Measurements from ENCODE around the gene BEGAIN.

BEGAIN gene, protein sequence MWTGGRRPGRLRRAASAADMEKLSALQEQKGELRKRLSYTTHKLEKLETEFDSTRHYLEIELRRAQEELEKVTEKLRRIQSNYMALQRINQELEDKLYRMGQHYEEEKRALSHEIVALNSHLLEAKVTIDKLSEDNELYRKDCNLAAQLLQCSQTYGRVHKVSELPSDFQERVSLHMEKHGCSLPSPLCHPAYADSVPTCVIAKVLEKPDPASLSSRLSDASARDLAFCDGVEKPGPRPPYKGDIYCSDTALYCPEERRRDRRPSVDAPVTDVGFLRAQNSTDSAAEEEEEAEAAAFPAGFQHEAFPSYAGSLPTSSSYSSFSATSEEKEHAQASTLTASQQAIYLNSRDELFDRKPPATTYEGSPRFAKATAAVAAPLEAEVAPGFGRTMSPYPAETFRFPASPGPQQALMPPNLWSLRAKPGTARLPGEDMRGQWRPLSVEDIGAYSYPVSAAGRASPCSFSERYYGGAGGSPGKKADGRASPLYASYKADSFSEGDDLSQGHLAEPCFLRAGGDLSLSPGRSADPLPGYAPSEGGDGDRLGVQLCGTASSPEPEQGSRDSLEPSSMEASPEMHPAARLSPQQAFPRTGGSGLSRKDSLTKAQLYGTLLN

DNA sequence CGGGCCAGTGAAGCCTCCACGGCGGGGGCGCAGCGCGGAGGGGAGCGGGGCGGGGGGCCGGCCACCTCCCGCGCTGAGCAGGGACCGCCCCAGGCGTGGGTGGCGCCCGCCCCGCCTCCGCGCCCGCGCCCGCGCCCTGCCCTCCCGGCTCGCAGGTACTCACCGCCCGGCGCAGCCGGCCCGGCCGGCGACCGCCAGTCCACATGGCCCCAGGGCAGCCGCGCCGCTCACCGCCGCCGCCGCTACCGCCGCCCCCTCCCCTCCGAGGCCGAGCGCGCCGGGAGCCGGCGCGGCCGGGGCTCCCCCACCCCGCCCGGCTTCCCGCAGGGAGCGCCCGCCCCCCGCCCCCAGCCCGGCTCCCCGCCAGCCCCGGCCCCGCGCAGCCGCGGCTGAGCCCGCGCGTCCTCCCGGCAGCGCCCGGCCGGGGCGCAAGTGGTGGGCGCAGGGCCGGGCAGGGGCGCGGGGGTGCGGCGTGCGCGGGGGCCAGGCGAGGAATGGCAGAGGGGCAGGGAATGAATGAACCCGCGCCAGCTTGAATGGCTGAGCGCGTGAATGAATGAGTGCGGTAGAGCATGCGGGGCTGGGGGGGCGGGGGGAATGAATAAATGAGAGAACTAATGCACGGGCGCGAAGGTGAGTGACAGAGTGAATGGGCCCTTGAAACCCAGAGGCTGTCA is at the start of gene BEGAIN:
Gene BEGAIN, minus strand, starts transcription at position 332 of the 677 bp plus-strand sequence. Its CDS starts 127 bp downstream, at position 205.
- no peak for FAIRE-seq

DNA sequence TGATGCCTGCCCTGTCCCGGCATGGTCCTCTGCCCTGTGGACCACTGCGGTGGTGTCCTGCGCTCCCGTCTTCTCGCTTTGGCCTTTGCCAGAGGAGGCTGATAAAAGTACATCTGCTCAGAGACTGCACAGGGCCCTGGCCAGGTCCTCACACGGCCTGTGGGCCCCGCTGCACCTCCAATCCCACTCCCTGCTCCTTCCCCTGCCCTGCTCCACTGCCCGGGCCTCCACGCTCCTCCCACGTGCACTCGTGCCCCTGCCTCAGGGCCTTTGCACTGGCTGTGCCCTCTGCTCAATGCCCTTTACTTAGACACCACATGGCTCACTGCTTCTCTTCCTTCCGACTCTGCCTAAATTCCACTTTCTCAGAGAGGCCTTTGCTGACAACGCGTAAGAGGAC is 49.3 kb upstream of the BEGAIN start:
- FAIRE-seq, result no peak

DNA sequence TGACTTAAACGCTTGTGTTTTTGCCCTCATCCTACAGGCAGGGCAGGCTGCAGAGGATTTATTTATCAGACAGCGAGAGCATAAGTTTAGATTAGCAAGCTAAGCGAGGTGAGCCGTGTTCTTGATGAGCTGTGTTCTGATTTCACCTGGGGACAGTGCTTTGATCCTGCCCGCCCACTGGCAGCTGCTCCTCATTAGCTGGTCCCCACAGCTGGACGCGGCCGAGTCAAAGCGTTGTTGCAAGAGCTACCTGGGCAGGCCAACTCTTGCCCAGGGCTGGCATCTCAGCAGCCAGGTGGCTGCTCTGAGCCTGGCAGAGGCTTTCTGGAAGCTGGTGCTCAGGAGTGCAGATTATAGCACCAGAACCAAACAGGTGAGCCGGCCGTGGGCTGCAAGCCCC is 46.8 kb upstream of the BEGAIN start:
- no peak for FAIRE-seq

DNA sequence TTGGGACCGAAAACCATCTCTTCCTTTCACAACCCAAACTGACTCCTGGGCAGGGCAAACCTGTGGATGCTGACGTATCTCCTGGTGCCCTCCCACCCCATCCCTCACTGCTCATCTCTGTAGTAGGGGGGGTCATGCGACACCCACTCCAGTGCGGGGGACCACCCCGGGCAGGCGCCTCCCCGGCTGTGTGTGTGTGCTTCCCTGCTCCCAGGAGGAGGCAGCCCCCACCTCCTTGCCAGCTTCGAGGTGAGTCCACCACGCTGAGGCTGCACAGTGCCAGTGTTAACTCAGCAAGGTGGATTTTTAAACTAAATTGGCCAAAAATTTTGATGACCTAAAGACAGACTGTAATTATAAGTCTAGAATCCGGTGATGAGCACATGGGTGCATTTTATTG is 46.2 kb upstream of the BEGAIN start:
- FAIRE-seq, result no peak

DNA sequence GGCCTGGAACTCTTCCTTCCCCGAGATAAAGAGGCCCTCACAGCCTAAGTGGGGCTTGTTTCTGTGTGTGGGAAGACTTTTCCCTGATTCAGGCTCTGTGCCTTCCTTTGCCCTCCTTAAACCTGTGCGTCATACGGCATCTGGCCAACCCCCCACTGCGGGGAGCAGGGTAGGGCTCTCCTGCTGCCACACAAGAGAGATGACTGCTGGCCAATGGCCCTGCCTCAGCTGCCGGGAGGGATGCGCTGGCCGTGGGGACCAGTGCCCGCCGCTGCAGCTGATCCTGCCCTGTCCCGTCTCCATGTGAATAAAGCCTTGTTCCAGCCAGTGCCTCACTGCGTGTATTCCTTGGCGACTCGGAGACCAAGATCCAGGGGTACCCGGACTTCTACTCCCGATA is 42.5 kb upstream of the BEGAIN start:
- FAIRE-seq, result no peak

DNA sequence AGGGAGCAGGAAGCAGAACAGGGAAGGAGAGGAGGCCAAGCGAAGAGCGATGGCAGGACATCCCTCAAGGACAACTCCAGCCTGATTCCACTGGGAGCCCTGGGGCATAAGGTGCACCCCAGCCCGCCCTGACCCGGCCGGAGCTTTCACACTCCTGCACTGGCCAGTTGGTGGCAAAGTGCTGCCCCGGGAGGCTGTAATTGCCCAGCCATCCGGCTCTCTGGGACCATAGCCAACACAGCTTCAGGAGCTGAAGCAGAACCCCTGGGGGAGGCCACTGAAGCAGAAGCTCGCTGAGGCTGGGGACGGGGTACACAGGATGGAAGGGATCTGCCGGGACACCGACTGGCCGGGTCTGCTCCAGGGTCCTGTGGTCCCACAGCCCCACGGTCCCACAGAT is 41.9 kb upstream of the BEGAIN start:
- FAIRE-seq, result no peak

DNA sequence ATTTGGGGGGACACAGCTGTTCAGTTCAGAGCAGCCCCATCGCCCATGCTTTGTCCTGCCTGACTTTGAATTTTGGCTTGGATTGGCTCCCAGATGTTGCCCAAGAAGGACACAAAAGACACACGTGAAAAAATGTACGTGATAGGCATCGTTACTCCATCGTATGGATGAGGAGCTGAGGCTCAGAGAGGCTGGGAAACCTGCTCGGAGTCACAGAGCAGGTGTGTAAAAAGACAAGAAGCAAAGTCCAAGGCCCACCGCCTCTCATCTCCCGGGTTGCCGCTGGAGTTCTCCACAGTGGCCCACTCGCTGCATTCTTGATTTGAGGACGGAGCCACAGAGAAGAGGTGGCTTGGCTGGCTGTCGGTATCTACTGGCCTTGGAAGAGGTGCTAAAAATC is 41.0 kb upstream of the BEGAIN start:
- FAIRE-seq, result no peak

DNA sequence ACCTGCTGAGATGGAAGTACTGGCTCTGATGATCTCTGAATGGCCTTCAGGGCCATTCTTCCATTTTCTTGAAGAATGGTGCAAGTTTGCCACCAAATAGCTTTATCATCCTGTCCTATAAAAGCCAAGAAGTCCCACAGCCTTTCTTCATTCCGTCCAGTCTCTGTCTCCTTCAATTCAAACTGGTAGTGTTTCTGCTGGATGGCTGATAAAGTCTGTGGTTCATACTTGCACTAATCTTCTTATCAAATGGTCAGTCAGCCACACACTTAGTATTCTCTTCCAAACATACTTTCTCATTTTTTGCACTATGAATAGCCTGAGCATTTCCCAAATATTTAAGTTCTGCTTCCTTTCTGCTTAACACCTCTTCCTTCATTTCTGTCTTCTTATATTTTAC is 39.4 kb upstream of the BEGAIN start:
- FAIRE-seq, result no peak

DNA sequence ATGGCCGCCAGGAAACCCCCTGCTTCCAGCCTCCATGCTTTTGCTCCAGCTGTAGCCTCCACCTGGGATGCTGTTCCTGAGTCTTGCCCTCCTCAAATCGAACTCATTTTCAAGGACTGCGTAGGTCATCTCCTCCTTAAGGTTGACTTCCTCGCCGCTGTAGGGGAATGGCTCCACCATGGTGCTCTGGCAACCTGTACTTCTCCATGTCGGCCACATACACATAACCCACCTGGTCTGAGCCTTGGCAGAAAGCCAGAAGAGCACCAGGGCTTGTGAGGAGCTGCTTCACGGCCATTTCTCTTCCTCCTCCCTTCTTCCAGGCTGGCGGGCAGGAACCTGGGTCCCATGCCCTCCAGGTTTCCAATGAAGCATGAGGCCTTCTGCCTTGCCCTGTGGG is 36.7 kb upstream of the BEGAIN start:
- no peak for FAIRE-seq

DNA sequence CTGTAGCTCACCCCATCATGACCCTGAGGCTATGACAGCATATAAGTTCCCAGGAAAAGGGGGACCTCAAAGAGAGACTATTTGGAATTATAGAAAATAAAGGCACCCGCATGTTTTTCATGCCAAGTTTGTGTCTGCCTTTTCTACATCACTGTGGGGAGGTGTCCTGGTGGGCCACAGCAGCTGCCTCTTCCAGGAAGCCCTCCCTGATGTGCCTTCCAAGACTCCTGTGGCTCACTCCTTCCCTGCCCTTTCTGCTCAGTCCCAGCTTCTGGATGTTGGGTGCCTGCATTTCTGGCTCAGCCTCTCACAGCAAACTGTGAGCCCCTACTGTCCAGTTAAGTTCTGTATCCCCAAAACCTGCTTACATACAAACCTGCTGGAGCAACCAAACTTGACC is 36.3 kb upstream of the BEGAIN start:
- FAIRE-seq, result no peak

DNA sequence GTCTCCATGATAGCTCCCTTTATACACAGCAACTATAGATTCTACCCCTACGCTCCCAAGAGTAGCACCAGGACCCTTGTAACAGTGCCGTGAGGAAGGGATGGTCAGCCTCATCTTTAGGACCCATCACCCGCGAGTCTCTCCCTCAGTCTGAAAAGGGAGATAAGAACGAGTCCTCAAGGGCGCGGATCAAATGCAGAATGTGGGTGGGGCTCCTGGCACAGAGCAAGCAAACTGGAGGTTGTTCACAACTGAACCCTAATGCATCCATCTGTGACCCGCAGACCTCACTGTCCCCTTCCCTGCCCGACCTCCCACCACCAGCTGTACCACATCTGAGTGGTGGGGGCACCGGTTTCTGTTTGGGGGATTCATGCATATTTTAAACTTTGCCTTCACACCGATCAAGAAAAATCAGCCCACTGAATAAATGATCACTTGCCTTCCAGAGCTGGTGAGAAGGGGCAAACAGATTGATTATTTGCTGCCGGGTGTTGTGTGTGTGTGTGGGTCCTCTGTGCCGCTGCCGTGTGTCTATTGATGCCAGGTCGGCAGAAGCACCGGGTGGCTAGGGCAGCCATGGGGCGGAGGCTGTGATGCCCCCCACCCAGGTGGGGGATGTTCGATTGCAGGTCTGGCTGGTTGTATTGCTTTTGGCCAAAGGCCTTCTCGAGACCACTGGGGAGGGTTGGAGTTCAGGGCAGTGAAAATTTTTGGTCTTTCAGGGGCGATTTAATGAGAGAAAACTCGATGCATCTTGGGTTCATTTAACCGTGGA is 35.7 kb upstream of the BEGAIN start:
- FAIRE-seq, result no peak

DNA sequence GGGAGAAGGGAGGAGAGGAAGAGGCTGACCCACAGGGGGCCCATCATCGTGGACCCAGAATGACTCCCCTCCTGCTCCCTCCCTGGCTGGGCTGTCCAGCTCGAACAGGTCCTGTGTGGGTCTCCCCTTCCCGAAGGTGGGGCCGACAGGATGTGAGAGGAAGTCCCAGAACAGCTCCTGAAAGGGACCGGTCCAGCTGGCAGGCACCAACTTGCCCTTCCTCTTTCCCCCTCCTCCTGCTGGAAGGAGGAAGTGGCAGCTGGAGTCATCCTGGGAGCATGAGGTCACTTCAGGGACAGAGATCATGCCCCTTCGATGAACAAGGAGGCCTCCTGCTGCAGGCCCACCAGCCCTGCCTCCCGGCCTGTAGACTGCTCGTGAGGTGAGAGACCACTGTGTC is 35.0 kb upstream of the BEGAIN start:
- FAIRE-seq, result no peak

DNA sequence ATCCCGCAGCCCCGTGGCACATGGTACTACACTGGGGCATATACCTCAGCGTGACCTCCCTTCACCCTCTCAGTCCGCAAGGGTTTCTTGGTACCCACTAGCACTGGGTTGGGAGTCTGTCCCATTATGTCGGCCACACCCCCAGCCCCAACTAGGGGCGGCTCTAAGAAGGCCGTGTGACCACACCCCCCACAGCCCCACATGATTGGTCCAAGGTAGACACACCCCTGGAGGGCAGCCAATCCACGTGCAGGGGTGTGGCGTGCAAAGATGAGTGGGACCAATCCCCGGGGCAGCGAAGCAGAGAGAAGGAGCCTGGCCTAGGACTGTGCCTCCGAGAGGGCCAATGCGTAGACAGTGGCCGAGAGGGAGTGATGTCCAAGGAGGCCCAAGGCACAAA is 34.6 kb upstream of the BEGAIN start:
- FAIRE-seq, result no peak

DNA sequence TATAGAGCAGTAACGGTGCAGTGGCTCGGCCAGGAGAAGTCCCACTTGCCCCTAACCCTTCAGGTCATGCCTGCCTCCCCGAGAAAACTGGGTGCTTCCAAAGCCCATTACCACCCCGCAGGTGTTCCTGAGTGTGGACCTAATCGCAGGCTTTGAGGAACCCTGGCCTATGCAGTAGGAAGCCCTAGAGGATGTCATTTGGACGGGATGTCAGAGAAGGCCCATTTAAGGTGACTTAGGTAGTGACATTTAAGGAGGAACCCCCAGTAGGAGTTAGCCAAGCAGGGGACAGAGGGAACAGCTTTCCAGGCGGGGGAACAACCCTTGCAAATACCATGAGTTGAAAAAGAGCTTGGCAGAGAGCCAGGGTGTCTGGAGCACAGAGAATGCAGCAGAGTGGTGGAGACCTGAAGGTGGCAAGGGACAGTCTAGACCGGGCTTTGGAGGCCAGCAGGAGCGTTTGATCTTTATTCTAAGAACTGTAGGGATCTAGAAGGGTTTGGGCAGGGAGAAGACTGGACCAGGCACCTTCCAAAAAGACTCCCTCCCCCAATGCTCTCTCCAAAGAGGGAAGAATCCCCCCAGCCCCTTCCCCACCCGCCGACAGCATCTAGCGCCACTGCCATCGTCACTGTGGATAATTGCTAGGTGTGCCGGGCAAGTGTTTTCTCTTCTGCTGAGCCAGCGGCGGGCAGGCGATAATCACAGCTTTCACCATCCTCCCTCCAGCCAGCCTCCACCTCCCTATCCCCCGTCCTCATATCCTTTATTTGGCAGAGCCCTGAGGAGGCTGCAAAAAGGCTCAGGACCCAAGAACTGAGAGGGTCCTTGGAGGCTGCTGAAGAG is 33.3 kb upstream of the BEGAIN start:
- no peak for FAIRE-seq

DNA sequence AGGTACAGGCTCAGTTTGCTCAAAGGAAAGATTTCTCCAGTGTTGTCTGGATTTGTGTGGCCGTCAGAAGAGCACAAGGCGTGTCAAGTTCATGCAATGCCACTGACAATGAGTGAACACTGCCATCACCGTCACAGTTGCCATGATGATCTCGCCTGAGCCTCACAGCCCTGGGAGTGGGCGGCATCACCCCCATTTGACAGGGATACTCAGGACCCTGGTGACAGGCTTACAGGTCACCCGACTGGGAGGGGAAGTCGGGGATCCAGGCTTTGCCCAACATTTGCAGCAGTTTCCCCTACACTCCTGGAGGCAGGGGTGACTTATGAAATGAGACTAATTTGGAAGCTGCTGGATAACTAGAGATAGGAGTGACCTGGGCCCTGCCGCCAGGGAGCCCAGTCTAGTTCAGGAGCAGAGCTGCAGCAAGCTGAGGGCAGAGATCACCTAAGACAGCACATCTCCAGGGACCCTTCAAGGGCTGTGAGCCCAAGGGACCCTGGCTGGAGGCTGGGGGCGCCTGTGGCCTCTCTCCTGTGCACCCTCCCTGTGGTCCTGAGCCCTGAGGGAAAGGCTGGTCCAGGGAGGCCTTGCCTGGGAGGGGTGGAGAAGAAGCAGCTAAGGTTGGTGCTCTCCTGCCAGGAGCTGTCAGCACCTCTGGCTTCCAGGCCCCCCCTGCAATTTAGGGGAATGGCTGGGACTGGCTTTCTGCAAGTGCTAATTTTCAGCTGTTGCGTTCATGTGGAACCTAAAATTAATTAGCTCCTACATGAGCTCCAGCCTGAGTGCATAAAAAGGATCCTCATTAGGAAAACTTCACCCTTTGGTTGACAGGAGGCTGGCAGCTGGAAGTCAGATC is 32.4 kb upstream of the BEGAIN start:
- no peak for FAIRE-seq

DNA sequence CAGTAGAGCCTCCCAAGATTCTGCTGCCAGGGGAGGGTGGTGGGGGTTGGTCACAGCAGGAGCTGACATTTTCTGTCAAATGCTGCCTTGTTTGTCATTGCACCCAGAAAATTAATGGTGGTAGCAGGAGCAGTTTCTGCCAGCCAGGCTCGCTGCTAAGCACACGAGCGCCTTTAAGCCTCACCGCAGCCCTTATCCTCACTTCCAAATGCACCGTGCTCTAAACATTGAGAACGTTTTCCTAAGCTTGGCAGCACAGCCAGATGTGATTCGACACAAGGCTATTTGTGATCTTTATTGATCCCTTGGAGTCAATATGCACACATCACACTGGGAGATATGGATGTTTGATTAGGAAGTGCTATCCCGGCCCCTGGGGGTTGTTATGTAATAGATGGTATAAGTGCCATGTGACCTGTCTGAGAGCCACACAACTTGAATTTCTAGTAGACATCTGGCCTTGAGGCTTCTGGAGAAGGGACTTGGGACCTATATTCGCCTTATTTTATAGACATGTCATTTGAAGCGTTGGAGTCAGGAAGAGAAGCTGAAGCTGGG is 31.6 kb upstream of the BEGAIN start:
- FAIRE-seq, result no peak

DNA sequence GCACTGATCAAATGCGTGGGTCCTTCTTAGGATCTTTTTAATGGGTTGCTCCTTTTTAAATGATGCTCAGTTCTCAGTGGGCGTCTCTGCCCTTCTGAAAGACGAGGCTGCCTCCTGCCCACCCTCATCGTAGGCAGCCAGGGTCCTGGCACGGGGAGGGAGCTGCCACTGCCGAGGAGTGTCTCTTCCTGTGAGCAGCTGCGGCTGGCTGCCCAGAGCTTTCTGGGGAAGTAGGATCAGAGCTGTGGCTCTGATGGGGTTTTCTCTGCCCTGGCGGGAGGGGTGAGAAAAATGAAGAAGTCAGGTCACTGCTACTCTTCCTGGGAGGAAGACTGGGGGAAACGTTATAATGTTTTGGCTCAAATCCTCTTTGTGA is 31.1 kb upstream of the BEGAIN start:
- FAIRE-seq, result no peak

DNA sequence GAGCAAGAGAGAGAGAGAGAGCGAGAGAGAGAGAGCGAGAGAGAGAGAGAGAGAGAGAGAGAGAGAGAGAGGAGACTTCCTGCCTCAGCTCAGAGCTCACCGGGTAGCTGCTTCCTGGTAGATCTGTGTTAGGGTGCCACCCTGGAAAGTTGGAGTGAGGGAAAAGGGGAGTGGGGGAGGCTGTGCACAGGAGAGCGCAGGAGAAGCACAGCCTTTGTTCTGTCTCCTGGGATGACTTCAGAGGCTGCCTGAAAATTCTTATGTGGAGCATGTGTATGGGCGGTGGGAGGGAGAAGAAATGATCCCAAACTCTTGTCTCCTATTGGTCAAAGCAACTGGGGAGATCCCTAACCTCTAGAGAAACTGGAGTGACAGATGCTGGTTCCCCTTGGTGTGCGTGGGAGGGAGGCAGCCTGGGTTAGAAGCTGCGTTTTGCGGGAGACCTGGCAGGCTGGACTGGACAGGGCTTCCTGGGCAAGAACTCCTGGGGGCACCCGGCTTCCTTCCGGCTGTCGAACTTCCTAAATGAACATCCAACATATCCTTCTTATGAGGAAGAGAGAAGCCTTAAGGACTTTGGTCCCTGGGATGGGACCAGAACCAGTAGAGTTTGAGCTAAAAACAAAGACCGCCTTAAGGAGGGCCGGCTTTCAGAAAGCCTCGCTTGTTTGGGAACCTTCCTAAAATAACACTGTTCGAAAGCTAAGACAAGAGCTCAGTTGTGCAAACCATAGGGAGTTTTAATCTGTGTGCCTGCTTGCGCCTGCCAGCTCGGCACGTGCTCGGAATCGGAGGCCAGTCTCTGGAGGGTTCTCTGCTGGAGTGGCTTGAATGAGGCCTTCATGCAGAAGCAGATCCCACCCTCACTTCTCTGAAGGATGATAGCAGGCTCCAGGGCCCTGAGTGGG is 30.4 kb upstream of the BEGAIN start:
- no peak for FAIRE-seq

DNA sequence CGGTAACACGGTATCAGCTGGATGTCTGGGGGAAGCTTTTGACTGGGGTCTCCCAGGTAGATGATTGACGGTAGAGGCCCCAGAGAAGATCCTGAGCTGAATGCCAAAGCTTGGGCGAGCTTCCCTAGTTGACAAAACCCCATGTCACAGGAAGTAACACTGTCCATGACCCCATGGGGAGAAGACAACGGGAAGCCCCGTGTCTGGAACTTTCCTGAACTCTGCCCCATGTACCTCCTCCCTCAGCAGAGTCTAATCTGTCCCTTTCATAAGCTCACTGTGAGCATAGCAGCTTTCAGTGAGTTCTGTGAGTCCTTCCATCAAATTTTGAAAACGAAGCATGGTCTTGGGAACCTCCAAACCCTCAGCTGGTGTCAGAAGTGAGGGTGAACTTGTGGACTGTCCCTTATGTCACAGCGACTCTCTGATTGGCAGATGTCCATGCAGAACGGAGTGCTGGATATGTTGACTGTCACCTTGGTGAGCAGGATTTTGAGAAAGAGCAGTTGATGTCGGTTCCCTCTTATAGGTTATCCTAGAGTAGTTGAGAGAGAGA is 29.7 kb upstream of the BEGAIN start:
- FAIRE-seq, result no peak

Data from G401.6 (cell line).